ENCODE data around the gene USP30. TPM values are rescaled to one million over a fixed set of nuclear protein-coding genes. Genes with fewer than 3 reads are reported as not detected.
A peak's percentile ranks its signal among the peaks of the same experiment; 100 is the strongest.

Gene USP30
- total and polyA plus RNA-seq, 3 donors from 2014 or later = 36.3 to 53.1 (median 49.5) TPM

DNA sequence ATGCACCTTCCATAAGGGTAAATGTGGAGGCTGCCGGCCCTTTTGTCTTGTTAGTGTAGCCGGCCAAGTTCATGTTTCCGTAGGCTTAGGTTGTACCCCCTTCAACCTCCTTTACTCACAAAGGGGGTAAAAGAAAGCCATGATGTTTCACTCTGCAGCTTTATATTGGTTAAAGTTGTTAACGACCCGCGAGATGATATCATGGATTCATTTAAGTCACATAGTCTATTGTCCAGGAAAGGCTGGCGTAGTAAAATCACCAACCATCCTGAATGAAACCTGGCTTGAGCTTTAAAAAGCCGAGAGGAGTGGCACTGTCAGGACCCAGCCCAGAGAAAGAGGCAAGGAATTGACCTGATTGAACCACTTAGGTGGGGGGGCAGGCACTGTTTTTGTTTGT is 46.3 kb downstream of the USP30 start:
- peak overlapping the region; percentile 67 to 90 for H3K27ac ChIP-seq
- peak overlapping the region; percentile 80 to 81 for H3K4me3 ChIP-seq
- intact Hi-C loops (cut with DNase I; ENCODE audit: low total_unique reads) = no loop called here
- H3K27me3 ChIP-seq = no peaks in the 10 kb centered on the region
- no peaks in the 10 kb centered on the region for H3K36me3 ChIP-seq (ENCODE audit: low read depth, missing control alignments)
- H3K9me3 ChIP-seq = no peaks in the 10 kb centered on the region
- TF ChIP-seq, protein P1, sequence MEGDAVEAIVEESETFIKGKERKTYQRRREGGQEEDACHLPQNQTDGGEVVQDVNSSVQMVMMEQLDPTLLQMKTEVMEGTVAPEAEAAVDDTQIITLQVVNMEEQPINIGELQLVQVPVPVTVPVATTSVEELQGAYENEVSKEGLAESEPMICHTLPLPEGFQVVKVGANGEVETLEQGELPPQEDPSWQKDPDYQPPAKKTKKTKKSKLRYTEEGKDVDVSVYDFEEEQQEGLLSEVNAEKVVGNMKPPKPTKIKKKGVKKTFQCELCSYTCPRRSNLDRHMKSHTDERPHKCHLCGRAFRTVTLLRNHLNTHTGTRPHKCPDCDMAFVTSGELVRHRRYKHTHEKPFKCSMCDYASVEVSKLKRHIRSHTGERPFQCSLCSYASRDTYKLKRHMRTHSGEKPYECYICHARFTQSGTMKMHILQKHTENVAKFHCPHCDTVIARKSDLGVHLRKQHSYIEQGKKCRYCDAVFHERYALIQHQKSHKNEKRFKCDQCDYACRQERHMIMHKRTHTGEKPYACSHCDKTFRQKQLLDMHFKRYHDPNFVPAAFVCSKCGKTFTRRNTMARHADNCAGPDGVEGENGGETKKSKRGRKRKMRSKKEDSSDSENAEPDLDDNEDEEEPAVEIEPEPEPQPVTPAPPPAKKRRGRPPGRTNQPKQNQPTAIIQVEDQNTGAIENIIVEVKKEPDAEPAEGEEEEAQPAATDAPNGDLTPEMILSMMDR (IDR thresholded peaks at IDR 0.05) = no peak
- no peak for TF ChIP-seq POLR2A (IDR thresholded peaks at IDR 0.05)
- no peak for DNase-seq
- peaks cover 11% of the 10 kb centered on the region for H3K4me1 ChIP-seq
- WGBS, 2 donors = 1% methylated on average over 8 of the region's 8 CpGs

- Histone ChIP-seq H3K27me3 (no peaks in the 10 kb centered on the region), H3K27ac (peak overlapping the region in 1 of 2 donors; percentile 90), H3K4me3 (peak overlapping the region; percentile 80 to 81), H3K9me3 (no peaks in the 10 kb centered on the region), H3K36me3 (ENCODE audit: low read depth, missing control alignments) (no peaks in the 10 kb centered on the region), H3K4me1 (peaks cover 11% of the 10 kb centered on the region)
- DNase-seq = no peak
- no peak for TF ChIP-seq POLR2A (IDR thresholded peaks at IDR 0.05)
- TF ChIP-seq, protein P1 (IDR thresholded peaks at IDR 0.05) = no peak
- whole genome bisulfite sequencing, 2 donors = 67% methylated on average over 12 of the region's 12 CpGs
- intact Hi-C loops (cut with DNase I; ENCODE audit: low total_unique reads) = no loop called here
Observed at GRCh38 chr12:109099431-109100020, 47.1 kb downstream of the USP30 start.

GRCh38 chr12:109100741-109101140 is 48.4 kb downstream of the USP30 start:
- H3K4me3 ChIP-seq = no peak overlapping the region
- intact Hi-C loops (cut with DNase I; ENCODE audit: low total_unique reads) = no loop called here
- TF ChIP-seq, protein P1 (IDR thresholded peaks at IDR 0.05) = no peak
- no peak for TF ChIP-seq POLR2A (IDR thresholded peaks at IDR 0.05)
- H3K27me3 ChIP-seq = no peaks in the 10 kb centered on the region
- no peak for DNase-seq
- H3K27ac ChIP-seq = no peak overlapping the region
- no peaks in the 10 kb centered on the region for H3K9me3 ChIP-seq
- H3K36me3 ChIP-seq (ENCODE audit: low read depth, missing control alignments) = no peaks in the 10 kb centered on the region
- peaks cover 11% of the 10 kb centered on the region for H3K4me1 ChIP-seq
- 81 to 90% methylated on average over 4 of the region's 4 CpGs for WGBS, 2 donors

GRCh38 chr12:109102491-109102890 is 50.1 kb downstream of the USP30 start:
- H3K9me3 ChIP-seq = no peaks in the 10 kb centered on the region
- H3K4me3 ChIP-seq = no peak overlapping the region
- H3K4me1 ChIP-seq = peaks cover 7% of the 10 kb centered on the region
- no peaks in the 10 kb centered on the region for H3K27me3 ChIP-seq
- 93 to 94% methylated on average over 3 of the region's 3 CpGs for WGBS, 2 donors
- intact Hi-C loops (cut with DNase I; ENCODE audit: low total_unique reads) = no loop called here
- TF ChIP-seq POLR2A (IDR thresholded peaks at IDR 0.05) = no peak
- TF ChIP-seq, protein P1 (IDR thresholded peaks at IDR 0.05) = no peak
- H3K36me3 ChIP-seq (ENCODE audit: low read depth, missing control alignments) = no peaks in the 10 kb centered on the region
- H3K27ac ChIP-seq = no peak overlapping the region
- DNase-seq = no peak

- Histone ChIP-seq H3K36me3 (ENCODE audit: low read depth, missing control alignments) (no peaks in the 10 kb centered on the region), H3K27me3 (no peaks in the 10 kb centered on the region), H3K4me1 (peaks cover 7% of the 10 kb centered on the region), H3K9me3 (no peaks in the 10 kb centered on the region), H3K27ac (no peak overlapping the region), H3K4me3 (no peak overlapping the region)
- 87 to 95% methylated on average over 5 of the region's 5 CpGs for WGBS, 2 donors
- intact Hi-C loops (cut with DNase I; ENCODE audit: low total_unique reads) = no loop called here
- no peak for DNase-seq
- TF ChIP-seq, protein P1 (IDR thresholded peaks at IDR 0.05) = no peak
- TF ChIP-seq POLR2A (IDR thresholded peaks at IDR 0.05) = no peak
Observed at GRCh38 chr12:109105176-109105575, 52.8 kb downstream of the USP30 start.

All from testis (tissue), 3 donors.